Testis (tissue), 2 donors: ENCODE results near the gene SLK.

ENCODE experiments used
- CTCF ChIP-seq, 3 experiments: fragments of 450-650 bp in 2 of 3; fragments of 200-600 bp in 1 of 3; sonication (generic) in 1 of 3; IDR thresholded peaks; one replicate each; pipeline ENCODE4 v1.5.1; 2016 to 2019; ENCODE audit warnings: antibody characterized with exemption in 3 of 3, mild to moderate bottlenecking in 2 of 3, moderate library complexity in 1 of 3
- POLR2A ChIP-seq: fragments of 450-650 bp; IDR thresholded peaks from one replicate; pipeline ENCODE4 v1.6.1; 2017; ENCODE audit warnings: antibody characterized with exemption, mild to moderate bottlenecking, moderate library complexity

GRCh38 chr10:104025524-104025923 lies 58.6 kb downstream of the SLK start:
- no peak for TF ChIP-seq POLR2A
- TF ChIP-seq CTCF (IDR thresholded peaks at IDR 0.05) = no peak
